IPS DF 6.9 (cell line): Measurements from ENCODE around the gene ANKRD13B.

Source experiments
- DNase-seq: peaks from one replicate; pipeline ENCODE4 v3.0.0-alpha.2; 2013; ENCODE audit warnings: low read depth, low spot score
- H3K27ac ChIP-seq: one replicate; pipeline ENCODE4 v1.5.1; 2013; ENCODE audit warnings: low read length, control low read depth
- H3K27me3 ChIP-seq: 2 replicates; pipeline ENCODE4 v1.6.1; 2013; ENCODE audit warnings: mild to moderate bottlenecking, low read length; ENCODE audit not compliant: control insufficient read depth, insufficient read depth
- H3K36me3 ChIP-seq: 2 replicates; pipeline ENCODE4 v1.6.1; 2013; ENCODE audit warnings: low read length; ENCODE audit not compliant: control insufficient read depth, insufficient read depth
- H3K4me1 ChIP-seq: 2 replicates; pipeline ENCODE4 v1.6.1; 2013; ENCODE audit warnings: low read length; ENCODE audit not compliant: control insufficient read depth, insufficient read depth
- H3K4me3 ChIP-seq: 2 replicates; pipeline ENCODE4 v1.5.1; 2013; ENCODE audit warnings: mild to moderate bottlenecking, low read length
- H3K9me3 ChIP-seq: 2 replicates; pipeline ENCODE4 v1.6.1; 2013; ENCODE audit warnings: low read length, inconsistent platforms; ENCODE audit not compliant: control insufficient read depth, insufficient read depth
- WGBS: extraction: QIAGEN DNeasy Blood & Tissue Kit; methylation state at CpG from one replicate; pipeline ENCODE4 v1.1.7; 2013; ENCODE audit warnings: mixed read lengths, missing lambda C conversion rate; ENCODE audit not compliant: insufficient read length, insufficient coverage; 5-methylcytosine and 5-hydroxymethylcytosine counted together

The ANKRD13B gene

DNA sequence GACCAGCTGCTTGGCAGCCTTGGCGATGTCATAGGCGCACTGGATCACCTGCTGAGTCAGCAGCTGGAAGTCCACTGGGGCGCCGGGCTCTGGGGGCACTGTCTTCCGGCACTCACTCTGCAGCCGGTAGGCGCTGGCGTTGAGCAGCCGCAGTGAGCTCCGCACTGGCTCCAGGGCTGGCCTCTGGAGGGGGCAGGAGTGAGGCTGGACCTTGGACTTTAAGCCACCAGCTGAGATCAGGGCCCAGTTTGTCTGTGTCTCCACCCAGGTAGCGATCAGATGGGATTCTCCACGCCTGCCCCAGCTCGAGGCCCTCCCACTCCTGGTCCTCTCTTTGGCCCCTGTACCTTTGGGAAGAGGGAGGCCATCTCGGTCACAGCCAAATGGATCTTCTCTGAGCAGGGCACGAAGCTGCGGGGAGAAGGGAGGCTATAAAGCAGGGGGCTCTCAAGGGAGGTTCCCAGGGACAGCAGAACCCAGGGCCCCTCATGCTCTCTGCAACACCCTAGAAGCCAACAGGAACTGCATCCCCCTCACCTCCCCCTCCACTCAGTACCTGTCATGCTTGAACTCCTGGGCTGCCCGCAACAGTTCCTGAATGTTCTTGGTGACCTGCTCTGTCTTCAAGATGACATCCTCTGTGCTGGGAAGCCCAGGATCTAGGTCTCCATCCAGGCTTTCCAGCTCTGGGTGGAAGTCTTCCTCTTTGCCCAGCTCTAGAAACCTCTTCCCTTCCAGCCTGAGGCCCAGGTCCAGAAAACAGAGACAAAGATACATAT is 18.0 kb upstream of the ANKRD13B start:
- H3K27me3 ChIP-seq = no peaks in the 10 kb centered on the region
- no CpG with 5 or more reads among the region's 17 CpGs for WGBS
- no peaks in the 10 kb centered on the region for H3K4me1 ChIP-seq
- DNase-seq = no peak
- H3K4me3 ChIP-seq = no peak overlapping the region
- no peak overlapping the region for H3K27ac ChIP-seq
- no peaks in the 10 kb centered on the region for H3K9me3 ChIP-seq
- H3K36me3 ChIP-seq = peaks cover 22% of the 10 kb centered on the region

DNA sequence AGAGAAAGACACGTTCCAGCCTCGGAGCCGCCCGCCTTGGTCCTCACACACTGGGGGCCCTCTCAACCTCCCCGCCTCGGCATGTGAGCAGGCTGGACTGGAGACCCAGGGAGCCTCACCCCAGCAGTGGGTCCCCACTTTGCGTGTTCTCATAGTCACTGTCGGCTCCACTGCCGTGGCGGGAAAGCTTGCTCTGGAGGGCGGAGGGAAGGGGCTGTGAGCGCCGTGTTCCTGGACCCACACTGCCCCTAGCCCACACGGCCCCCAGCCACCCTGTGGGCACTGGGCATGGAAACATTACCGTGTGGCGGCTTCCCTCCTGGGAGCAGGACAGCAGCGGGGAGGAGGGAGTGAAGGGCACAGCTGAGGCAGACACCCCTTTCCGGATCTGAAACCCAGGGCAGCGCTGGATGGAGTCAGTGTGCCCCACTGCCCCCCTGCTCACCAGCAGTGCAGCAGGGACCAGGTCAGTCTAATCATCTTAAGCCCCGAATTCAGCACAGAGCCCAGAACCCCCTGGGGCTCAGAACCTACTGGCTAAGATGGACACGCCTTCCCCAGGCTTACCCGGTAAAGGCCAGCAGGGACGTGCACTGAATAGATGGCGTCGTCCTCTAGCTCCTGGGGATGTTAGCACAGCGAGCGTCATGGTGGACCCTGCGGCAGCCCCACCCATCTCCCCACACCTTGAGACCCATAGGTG is 17.3 kb upstream of the ANKRD13B start:
- Histone ChIP-seq H3K36me3 (peaks cover 22% of the 10 kb centered on the region), H3K27me3 (no peaks in the 10 kb centered on the region), H3K4me1 (no peaks in the 10 kb centered on the region), H3K4me3 (no peak overlapping the region), H3K27ac (no peak overlapping the region), H3K9me3 (no peaks in the 10 kb centered on the region)
- WGBS = no CpG with 5 or more reads among the region's 28 CpGs
- DNase-seq = no peak

DNA sequence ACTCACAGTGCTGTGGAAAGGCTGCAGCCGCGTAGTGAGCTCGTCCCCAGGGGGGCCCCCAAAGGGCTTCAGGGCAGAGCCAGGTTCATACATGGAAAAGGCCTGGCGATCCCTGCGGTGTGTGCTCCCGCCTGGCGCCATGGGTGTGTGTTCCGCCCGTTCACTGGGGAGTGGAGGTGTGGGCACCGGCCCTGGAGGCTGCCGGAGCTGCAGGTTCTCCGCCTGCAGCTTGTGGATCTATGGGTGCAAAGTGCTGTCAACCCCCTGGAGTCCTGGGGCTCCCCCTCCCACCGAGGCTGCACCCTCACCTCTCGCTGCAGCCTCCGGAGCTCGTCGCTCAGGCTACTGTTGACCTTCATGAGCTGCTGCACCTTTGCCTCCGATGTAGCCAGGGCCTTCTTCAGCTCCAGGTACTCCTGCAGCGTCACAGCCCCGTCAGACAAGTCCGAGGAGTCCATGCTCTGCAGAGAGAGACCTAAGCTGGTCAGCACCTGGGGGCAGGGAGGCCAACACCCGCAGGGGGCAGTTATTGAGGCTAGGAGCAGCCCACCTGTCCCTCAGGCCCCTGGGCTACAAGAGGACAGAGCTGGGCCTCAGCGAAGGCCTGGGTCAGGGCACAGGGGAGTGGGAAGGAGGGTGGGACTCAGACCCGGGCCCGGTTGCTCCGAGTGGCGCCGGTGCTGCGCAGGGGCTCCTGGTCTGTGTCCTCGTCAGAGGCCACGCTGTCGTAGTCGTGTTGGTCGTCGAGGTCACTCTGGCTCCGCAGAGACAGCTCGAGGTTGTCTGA is 16.5 kb upstream of the ANKRD13B start:
- Histone ChIP-seq H3K4me1 (no peaks in the 10 kb centered on the region), H3K27me3 (no peaks in the 10 kb centered on the region), H3K27ac (no peak overlapping the region), H3K9me3 (no peaks in the 10 kb centered on the region), H3K4me3 (no peak overlapping the region), H3K36me3 (peaks cover 22% of the 10 kb centered on the region)
- no CpG with 5 or more reads among the region's 37 CpGs for WGBS
- DNase-seq = no peak

DNA sequence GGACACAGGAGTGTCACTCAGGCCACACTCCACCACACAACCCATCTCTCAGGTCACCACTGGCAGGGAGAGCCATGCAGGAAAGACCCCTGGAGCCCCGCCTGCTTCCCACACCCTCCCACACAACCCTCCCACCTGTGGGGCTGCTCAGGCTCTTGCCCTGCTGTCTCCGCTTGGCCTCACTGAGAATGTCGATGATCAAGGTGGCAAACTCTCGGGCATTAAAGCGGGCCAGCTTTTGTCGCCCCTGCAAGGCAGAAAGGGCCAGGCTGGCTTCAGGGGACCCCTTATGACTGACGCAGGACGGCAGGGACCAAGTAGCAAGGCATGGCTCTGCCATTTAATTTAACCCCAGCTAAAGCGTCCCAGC is 15.9 kb upstream of the ANKRD13B start:
- H3K36me3 ChIP-seq = peaks cover 22% of the 10 kb centered on the region
- H3K27me3 ChIP-seq = no peaks in the 10 kb centered on the region
- H3K9me3 ChIP-seq = no peaks in the 10 kb centered on the region
- DNase-seq = no peak
- no peaks in the 10 kb centered on the region for H3K4me1 ChIP-seq
- H3K4me3 ChIP-seq = no peak overlapping the region
- H3K27ac ChIP-seq = no peak overlapping the region
- no CpG with 5 or more reads among the region's 9 CpGs for WGBS

DNA sequence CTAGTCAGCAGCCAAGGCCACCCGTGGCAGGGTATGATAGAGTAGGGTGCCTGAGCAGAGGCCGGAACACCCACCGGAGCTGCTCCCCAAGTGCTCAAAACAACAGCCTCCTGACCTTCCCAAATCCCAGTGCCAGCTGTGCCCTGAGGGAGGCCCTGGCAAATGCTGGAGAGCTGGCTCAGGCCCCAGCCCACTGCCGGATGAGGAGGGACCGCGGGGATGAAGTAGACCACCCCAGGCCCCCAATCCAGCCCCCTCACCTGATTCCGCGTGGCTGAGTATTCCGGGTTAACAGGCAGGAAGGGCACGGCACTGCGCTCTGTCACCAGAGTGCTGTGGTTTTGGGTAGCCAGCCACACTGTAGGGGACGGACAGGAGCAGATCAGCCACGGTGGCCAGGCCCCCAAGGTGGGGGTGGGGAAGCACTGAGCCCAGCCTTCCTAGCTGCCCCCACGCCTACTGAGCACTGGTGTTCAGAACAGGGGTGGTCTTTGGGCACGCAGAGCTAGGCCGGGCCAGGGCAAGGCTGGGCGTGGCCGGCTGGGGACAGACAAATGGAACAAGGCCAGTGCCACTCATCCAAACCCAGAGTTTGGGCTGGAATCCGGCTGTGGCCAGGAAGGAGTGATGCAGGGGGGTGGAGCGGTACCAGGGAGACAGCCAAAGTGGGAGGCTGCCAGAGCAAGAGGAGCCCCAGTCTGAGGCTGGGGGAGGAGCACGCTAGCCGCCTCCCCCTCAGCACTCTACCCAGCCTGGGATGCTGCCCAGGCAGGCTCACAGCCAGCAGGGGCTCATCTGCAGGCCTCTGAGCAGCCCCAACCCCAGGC is 15.3 kb upstream of the ANKRD13B start:
- WGBS = no CpG with 5 or more reads among the region's 22 CpGs

DNA sequence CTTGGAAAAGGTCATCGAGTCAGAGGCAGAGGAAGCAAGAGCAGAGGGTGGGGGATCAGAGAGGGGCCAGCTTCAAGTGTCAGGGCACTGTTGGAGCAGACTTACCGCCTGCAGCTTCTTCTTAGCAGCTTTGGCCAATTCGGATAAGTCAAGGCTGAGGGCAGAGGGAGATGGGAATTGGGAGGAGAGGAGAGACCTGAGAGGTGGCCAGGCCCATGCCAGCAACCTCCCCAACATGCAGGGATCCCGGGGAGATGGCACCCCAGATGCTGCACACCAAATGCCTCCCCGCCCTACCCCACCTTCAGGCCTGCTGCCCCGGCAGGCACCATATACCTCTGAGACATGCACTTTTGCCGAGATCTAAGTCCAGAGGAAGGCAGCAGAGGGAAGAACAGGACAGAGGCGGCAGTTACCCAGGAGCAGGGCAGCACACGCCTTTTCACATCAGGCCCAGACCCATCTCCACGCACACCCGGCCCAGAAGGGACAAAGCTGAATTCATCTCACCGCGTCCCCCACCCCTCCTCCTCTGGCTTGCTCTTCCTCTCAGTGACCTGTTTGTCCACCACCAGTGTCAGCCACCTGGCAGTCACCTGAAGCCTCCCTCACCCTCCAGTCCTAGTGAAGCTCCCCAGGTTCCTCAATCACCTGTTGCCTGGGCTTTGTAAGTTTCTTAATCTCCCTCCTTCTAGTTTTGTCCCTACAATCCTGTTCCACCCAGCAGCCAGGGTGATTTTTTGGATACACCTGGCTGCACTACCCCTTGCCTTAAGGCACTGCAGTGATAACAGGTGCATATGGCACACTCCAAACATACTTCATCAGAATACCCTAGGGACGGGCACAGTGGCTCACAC is 14.1 kb upstream of the ANKRD13B start:
- WGBS = no CpG with 5 or more reads among the region's 14 CpGs

More for the DNA sequence above, 15.3 kb upstream of the ANKRD13B start:
- Histone ChIP-seq H3K9me3 (no peaks in the 10 kb centered on the region), H3K4me1 (no peaks in the 10 kb centered on the region), H3K27ac (no peak overlapping the region), H3K4me3 (no peak overlapping the region), H3K27me3 (no peaks in the 10 kb centered on the region), H3K36me3 (peaks cover 22% of the 10 kb centered on the region)
- no peak for DNase-seq

DNA sequence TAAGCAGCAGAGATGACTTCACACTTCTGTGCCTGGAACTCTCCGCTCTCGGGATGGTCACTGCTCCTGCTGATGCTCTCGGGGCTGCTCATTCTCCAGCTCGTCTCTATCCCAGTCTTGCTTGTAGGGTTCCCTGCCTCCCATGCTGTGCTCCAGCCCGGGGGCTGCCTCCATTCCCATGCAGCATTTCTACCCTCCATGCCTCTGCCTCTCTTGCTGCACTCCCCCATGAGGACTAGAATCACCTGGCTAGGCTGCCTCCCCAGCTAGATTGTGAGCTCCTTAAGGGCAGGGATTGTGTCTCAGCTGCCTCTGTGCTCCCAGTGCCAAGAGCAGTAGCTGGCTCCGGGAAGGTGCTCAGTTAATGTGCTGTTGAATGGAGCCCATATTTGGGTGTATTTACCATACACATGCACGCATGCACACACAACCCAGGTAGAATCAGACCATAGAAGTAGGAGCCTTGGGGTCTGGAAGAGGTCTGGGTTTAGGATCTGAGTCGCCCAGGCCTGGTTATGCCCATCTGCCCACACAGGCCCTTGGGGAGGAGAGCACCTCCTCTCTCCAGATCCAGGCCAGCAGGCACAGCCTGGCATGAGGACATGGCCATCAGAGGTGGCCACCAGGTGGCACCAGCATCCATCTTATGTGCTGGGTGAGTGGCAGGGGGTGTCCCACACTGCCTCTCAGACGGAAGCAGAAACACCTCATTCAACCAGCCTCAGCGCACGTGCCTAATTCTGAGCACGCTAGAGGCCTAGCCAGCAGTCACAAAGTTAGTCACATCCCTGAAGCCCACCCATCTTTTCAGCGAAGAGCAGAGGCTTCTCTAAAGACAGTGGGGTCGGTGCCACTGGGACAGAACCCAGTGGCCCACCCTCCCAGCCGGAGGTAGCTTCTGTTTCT is 12.8 kb upstream of the ANKRD13B start:
- no CpG with 5 or more reads among the region's 15 CpGs for whole genome bisulfite sequencing
- peaks cover 5% of the 10 kb centered on the region for H3K4me1 ChIP-seq
- H3K27me3 ChIP-seq = no peaks in the 10 kb centered on the region
- no peaks in the 10 kb centered on the region for H3K9me3 ChIP-seq
- H3K27ac ChIP-seq = no peak overlapping the region
- DNase-seq = no peak
- H3K4me3 ChIP-seq = no peak overlapping the region
- H3K36me3 ChIP-seq = peaks cover 24% of the 10 kb centered on the region

More for the DNA sequence above, 14.1 kb upstream of the ANKRD13B start:
- H3K27me3 ChIP-seq = no peaks in the 10 kb centered on the region
- H3K27ac ChIP-seq = no peak overlapping the region
- H3K4me3 ChIP-seq = no peak overlapping the region
- no peak for DNase-seq
- H3K36me3 ChIP-seq = peaks cover 31% of the 10 kb centered on the region
- H3K4me1 ChIP-seq = no peaks in the 10 kb centered on the region; the same call in 1 of the 2 replicates
- no peaks in the 10 kb centered on the region for H3K9me3 ChIP-seq

DNA sequence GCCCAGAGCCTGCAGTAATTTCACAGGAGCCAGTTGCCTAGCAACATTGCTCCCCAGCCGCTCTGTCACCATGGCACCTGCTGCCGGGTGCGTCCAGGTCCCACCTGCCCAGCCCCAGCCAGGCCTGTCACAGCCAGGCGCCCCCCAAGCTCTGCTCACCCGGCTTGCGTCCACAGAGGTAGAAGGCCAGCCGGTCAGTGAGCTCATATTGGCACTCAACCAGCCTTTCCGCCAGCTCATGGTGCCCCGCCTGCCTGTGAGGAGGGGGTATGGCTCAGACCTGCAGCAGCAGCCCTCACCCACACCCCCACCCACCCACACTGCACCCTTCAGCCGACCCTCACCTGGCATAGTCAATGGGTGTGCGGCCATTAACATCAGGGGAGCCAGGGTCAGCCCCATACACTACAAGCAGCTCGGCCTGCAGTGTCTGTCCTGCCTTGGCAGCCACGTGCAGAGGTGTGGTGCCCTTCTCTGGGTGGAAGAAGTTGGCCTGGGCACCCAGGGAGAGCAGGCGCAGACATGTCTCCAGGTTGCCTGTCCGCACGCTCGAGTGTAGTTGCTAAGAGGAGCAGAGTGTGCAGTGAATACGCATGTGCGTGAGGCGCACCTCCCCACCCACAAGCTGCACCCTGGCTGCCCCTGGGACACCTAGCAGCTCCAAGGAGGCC is 11.2 kb upstream of the ANKRD13B start:
- H3K4me3 ChIP-seq = no peak overlapping the region
- no peak overlapping the region for H3K27ac ChIP-seq
- no peak for DNase-seq
- H3K36me3 ChIP-seq = peaks cover 12% of the 10 kb centered on the region; the same call in 1 of the 2 replicates
- H3K4me1 ChIP-seq = peaks cover 8% of the 10 kb centered on the region
- no peaks in the 10 kb centered on the region for H3K27me3 ChIP-seq
- no peaks in the 10 kb centered on the region for H3K9me3 ChIP-seq
- no CpG with 5 or more reads among the region's 20 CpGs for WGBS
